HL-60/S4 (cell line): ENCODE measurements around the gene RANGAP1.
"Not testable (repeated sequence)": the region's sequence is repeated elsewhere in the genome, so short reads cannot be mapped to it uniquely, and the experiment has no call there.

Source experiments
- in situ Hi-C: fragments of 300-500 bp; cut with MboI; formaldehyde crosslinking; loops from 2 replicates; pipeline ENCODE4 v1.14.3; 2022; ENCODE audit warnings: low sequenced_read_pairs

Gene RANGAP1

DNA sequence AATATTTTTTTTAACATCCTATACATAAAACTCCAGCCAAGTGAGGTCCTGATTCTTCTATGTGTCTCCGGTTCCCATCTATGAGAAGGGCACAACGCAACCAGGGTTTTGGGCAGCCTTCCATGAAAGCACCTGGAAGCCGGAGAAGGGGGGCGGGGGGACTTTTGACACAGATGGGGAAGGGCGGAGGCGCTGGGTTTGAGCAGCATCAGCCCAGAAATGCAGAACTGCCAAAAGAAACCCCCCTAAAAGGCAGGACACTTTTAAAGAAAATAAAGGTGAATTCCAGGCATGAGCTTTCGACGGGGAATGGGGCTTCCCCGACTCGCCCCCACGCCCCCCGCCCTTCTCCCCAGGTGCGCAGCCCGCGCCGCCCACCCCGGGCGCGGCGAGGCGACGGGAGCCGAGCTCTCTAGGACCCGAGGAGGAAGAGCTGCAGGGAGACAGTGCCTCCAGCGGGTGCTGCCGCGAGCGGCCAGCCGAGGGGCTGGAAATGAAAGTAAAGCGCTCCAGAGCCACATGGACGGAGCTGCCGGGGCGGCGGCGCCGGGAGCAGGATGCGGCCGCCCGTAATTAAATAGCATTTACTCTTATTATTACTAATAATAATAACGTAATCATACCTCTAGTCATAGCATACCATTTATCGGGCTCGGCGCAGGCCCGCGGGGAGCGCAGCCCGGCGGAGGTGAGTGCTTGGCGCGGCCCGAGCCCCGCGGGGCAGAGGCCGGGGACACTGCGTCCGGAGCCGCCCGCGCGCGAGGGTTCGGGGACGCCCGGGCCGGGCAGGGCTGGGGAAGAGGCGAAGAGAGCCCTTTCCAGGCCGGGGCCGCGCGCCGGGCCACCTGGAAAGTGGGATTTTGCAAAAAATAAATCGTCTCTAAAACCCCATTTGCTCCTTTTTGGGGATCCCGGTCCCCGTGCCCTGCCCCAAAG lies 15.4 kb upstream of the RANGAP1 start, which contains the start of gene ZC3H7B:
ZC3H7B (plus strand) TSS at position 441 of the 936 bp plus-strand sequence. CDS start 19,136 bp downstream, outside the sequence.
- in situ Hi-C loops, result no loop called here

DNA sequence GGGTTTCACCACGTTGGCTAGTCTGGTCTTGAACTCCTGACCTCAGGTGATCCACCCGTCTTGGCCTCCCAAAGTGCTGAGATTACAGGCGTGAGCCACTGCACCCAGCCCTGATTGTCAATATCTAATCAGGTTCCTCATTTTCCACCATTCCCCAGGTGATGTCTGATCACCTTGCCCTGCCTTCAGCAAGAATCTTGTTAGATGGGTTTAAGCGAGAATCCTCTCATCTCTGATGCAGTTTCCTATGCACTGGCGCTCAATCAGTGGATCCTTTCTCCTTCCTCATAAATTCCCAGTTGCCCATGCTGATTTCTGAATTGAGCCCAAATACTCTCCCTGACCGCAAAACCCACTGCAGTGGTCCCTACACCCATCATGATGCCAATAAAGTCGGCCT lies 14.7 kb upstream of the RANGAP1 start:
- in situ Hi-C loops, result no loop called here

DNA sequence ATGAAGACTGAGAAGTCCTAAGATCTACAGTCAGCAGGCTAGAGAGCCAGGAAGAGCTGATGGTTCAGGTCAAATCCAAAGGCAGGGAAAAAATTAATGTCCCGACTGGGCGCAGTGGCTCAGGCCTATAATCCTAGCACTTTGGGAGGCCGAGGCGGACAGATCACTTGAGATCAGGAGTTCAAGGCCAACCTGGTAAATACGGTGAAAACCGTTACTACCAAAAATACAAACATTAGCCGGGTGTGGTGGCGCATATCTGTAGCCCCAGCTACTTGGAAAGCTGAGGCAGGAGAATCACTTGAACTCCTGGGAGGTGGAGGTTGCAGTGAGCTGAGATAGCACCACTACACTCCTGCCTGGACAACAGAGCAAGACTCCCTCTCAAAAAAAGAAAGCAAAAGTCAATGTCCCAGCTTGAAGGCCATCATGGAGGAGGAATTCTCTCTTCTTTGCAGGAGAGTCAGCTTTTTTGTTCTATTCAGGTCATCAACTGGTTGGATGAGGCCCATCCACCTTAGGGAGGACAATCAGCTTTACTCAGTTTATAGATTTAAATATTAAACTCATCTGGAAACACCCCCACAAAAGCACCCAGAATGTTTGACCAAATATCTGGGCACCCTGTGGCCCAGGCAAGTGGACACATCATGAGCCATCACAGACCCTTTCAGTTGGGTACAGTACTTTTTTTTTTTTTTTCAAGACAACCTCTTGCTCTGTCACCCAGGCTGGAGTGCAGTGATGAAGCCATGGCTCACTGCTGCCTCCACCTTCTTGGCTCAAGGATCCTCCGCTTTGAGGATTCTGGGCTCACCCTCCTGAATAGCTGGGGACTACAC lies 11.1 kb upstream of the RANGAP1 start:
- in situ Hi-C loops, result no loop called here

DNA sequence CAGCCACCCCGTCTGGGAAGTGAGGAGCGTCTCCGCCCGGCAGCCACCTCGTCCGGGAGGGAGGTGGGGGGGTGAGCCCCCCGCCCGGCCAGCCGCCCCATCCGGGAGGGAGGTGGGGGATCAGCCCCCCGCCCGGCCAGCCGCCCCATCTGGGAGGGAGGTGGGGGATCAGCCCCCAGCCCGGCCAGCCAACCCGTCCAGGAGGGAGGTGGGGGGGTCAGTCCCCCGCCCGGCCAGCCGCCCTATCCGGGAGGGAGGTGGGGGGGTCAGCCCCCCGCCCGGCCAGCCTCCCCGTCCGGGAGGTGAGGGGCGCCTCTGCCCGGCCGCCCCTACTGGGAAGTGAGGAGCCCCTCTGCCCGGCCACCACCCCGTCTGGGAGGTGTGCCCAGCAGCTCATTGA lies 8.8 kb upstream of the RANGAP1 start:
- in situ Hi-C loops, result not testable (repeated sequence)

DNA sequence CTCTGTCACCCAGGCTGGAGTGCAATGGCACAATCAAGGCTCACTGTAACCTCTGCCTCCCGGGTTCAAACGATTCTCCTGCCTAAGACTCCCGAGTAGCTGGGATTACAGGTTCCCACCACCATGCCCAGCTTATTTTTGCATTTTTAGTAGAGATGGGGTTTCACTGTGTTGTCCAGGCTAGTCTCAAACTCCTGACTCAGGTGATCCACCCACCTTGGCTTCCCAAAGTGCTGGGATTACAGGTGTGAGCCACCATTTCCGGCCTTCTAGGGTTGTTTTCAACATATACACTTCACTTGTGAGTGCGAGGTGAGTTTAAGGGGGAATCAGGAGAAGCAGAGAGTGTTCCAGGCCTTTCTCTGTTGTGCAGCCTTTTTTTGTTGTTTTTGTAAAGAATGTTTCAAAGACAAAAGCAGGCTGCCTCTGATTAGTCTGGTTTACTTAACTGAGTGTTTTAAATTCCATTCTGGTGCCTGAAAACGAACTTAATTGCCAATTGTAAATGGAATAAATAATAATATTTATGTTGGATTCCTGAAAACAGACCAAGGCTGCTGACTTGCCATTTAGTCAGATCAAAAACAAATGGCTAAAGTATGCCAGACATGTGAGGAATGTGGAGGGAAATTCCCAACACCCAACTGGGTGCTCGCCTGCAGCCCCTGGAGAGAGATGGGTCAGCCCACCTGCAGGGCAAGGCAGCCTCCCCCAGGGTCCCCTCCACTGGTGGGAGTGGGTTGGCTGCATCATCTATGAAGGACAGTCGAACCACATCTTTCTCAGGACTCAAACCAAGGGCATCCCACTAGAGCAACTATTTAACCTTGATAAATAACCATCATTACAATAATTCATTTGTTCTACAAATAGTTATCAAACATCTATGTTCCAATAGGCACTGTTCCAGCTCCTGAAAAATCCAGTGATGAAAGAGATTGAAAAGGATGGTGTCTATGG lies 4.6 kb upstream of the RANGAP1 start:
- in situ Hi-C loops, result no loop called here

DNA sequence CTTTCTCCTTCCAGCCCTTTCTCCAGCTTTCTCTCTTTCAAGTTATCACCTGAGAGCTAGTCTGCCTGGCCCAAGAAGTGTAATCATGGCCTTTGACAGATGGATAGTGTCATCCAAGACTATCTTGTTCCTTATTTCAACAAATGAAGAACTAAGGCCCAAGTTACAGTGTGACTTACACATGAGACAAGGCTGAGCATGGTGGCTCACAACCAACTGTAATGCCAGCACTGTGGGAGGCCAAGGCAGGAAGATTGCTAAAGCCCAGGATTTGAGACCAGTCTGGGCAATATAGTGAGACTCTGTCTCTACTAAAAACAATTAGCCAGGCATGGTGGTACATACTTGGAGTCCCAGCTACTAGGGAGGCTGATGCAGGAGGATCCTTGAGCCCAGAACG lies 3.7 kb upstream of the RANGAP1 start:
- in situ Hi-C loops, result no loop called here

DNA sequence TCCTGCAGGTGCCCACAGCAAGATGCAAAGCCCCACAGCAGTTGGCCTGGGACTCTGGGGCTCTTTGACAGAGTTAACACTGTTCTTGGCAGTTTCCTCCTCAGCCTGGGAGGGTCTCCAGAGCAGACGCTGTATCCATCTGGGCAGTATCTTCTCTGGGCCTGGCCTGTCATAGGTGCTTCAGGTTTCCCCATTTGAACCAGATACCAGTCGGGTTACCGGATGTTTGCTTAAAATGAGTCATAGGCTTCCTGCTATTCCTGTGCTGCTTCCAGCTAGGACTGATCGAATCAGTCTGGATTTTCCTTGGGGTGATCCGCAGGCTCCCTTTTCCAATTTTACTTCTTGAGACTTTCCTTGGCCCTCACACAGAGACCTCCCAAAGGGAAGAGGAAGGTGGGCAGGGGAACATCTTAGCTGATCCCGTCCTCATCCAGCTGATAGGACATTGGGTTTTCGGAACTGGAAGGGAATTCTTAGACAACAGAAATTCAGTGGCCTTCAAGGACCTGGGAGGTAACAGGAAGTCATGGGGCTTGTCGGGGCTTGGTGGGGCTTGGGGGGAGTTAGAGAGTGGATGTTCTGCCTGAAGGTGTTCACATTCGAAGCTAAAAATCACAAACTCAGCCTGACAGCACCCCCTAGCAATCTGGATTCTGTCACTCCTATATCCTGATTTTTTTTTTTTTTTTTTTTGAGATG lies 2.4 kb upstream of the RANGAP1 start:
- in situ Hi-C loops, result no loop called here

DNA sequence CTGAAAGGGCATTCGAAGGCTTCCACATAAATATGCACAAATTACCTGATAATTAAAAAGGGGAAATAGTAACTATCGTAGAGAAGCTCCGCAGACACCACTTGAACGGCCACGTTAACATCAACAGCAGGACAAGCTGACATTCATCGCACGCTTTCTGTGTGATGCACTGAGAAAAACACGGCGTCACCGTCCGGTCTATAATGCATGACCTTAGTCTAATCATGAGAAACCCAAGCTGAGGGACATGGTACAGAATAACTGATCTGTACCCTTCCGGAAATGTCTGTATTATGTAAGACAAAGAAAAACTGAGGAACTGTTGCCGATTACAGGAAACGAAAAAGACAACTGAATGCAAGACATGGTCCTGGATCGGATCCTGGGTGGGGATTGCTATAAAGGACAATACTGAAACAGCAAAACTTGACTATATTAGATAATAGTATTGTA lies 678 bp upstream of the RANGAP1 start:
- in situ Hi-C loops, result no loop called here

DNA sequence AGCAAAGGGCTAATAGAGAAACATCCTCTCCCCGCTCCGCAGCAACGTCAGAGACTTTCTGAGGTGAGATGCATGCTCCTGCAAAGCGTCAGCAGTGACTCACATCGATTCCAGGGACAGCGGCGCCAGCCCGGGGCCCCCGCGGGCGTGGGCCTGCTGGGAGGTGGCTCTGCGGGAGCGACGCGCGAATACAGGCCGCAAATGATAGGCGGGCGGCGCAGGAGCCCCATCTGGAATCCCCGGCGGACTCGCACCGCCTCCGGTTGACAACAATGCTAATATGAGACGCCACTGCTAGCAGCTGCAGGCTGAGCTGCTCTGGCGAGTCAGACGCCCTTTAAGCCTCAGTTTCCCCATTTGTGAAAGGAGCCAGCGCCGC lies 557 bp downstream of the RANGAP1 start:
- in situ Hi-C loops, result no loop called here

DNA sequence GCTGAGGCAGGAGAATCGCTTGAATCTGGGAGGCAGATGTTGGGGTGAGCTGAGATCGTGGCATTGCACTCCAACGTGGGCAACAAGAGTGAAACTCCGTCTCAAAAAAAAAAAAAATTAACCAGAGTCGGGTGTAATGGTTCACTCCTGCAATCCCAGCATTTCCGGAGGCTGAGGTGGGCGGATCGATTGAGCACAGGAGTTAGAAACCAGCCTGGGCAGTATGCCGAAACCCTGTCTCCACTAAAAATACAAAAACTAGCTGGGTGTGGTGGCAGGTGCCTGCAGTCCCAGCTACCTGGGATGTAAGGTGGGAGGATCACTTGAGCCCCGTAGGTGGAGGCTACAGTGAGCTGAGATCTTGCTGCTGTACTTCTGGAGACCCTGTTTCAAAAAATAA lies 1.5 kb downstream of the RANGAP1 start:
- in situ Hi-C loops, result no loop called here

DNA sequence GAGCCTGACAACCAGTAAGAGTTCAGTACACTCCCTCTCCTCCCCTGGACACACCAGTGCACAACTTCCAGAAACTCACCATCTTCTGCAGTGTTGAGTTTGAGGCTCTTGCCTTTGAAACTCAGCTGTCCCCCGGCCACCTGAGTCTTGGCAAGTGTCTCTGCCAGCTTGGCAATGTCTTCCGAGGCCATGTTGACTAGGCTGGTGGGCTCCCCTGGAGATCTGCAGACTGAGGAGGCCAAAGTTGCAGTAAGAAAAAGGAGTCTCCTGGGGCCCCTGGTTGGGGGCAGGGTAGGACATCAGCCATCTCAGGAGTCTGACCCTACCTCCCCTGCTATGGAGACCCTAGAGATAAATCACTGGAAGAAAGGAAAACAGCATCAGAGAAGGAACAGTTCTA lies 5.1 kb downstream of the RANGAP1 start:
- in situ Hi-C loops, result no loop called here

DNA sequence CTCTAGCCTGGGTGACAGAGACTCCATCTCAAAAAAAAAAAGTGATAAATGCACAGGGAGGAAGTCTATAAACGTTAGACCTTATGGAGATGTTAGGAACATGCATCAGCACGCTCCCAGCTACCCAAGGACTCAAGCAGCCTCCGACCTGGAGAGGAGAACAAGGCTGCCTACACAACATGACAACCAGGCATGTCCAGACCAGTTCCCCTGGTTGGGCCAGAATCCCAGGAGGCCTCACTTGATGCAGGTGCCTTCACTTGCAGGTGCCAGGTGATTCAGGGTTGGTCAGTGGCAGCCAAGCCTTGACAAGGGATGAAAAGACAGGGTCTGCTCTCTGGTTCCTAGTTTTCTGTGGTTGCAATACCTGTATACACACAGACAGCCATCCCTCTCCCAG lies 5.9 kb downstream of the RANGAP1 start:
- in situ Hi-C loops, result no loop called here

DNA sequence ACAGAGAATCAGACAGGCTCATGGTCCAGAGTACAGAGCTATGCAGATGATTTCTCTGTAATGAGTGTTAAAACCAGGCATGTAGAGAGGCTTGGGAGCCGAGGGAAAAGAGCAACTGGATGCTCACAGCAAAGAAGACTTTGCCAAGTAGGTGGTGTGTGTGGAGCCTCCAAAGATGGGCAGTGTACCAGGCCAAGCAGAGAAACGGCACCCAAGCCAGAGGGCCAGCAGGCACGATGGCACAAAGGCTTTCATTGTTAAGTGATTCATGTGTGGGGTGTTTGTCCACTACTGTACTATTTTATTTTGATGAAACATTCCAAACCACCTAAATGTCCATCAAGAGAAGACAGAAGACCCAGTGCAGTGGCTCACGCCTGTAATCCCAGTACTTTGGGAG lies 11.1 kb downstream of the RANGAP1 start:
- in situ Hi-C loops, result no loop called here

DNA sequence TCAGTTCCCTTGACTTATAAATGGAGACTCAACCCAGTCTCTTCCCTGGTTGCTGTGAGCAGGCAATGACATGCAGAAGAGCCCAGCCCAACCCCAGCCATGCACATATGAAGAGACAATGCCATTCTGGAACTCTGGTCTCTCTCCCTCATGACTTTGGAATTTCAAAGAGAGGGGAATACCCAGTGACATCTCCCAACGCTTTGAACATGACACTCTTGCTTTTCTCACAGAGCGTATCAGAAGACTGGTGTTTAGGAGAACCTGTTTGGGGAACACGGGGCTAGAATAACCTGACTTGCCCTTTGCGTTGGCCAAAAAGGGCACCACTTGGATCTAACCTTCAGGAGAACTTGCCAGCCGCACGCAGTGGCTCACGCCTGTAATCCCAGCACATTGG lies 12.9 kb downstream of the RANGAP1 start:
- in situ Hi-C loops, result no loop called here

DNA sequence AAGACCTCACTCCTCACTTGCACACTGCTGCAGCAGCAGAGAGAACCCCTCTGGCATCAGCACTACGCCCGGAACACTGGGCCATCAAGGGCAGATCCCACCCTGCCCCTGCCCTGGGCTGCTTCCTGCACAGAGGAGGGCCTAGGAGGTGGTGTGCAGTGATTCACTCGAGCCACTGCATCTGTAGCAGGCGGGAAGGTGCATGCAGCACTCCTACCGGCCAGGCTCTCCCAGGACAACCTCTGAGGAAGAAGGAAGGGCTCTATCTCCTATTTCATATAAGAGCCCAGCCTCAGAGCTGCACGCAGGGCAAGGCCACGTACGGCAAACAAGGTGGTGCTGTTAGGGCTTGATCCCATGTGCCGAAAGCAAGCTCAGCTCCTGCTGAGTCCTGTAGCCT lies 14.2 kb downstream of the RANGAP1 start:
- in situ Hi-C loops, result no loop called here

DNA sequence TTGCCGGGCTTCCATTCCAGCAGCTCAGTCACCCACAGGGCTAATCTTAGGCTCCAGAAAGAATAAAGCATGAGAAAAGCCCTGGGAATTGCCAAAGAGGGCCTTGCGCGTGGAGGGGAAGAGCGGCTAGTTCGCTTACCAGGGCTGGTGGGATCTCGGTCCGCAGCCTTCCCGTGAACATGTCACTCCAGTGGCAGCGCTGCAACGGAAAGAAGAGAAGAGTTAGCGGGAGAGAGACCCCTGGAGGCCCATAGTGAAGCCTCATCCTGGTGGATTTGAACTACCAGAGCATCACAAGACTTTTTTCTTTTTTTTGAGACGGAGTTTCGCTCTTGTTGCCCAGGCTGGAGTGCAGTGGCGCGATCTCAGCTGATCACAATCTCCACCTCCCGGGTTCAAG lies 18.0 kb downstream of the RANGAP1 start:
- in situ Hi-C loops, result no loop called here

DNA sequence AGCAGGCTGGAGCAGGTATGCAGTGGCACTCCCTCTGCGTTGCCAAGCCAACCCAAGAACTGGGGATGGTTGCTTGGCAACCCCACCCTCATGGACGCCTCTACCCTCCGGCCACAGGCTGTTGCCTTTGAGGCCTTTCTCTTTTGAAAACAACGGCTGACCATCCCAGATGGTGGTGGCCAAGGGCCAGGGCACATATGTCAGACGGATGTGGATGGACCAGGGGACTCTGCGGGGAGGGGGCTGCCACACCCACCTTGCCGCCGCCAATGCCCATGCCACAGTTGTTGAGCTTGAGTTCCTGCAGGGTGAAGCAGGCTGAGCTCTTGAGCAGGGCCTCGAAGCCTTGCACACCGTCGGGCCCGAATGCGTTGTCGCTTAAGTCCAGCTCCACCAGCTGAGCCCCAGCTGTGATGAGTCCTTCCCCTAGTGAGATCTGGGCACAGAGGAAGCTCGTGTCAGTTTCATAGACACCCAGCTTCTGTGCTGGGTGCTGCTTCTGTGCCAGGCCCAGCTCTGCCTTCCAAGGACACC lies 21.5 kb downstream of the RANGAP1 start:
- in situ Hi-C loops, result no loop called here

DNA sequence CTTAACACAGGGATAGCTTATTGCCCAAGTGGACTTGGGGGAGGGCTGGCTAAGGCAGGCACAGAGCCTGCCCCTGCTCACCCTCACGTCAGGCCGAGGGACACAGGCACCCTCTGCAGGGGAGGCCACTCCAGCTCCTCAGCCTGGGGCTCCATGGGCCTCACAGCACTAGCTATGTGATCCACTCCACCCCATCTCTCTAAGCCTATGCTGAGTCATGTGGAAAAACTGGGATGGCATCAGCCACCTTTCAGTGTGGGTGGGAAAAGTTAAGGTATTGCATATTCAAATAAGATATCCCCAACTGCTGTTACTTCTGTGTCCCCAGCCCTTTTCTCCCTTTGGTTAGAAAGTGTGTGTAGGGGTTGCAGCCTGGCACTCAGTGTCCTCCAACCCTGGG lies 22.3 kb downstream of the RANGAP1 start:
- in situ Hi-C loops, result no loop called here

DNA sequence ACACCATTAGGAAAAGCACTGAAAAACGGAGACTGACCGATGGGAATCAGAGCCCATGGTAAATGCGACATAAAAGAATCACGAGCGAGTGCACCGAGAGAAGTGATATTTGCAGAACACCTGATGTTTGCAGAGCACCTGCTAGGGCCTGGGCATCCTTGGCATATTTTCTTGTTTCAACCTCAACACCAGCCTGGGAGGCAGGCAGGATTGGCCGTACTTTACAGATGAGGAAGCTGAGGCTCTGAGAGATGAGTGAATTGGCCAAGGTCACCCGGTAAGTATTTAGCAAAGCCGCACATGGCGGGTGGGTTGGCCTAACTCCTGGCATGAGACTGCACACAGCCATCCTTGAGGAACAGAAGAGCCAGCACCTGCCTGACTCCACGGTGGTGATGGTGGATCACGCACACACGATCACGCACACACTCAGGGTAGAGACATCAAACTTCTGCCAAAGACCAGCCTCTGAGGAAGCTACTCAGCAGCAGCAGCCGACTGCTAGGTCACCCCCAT lies 23.7 kb downstream of the RANGAP1 start:
- in situ Hi-C loops, result no loop called here
